Endometrial microvascular endothelial cells (primary cell): Measurements from ENCODE around the gene FZD4. TPM values are rescaled to one million over a fixed set of nuclear protein-coding genes. Genes with fewer than 3 reads are reported as not detected.

Experiments
- in situ Hi-C: cut with HindIII; loops from 2 replicates; pipeline ENCODE4 v1.10.0; 2017; ENCODE audit warnings: low sequenced_read_pairs, low pct_unique_long_range_greater_than_20kb; ENCODE audit errors: inconsistent ontology term
- total RNA-seq: library from RNA; depleted of rRNA; stranded (reverse); fragments of >200 nt; gene quantifications from one replicate; pipeline ENCODE4 v1.2.3, GENCODE V29; 2015; ENCODE audit errors: inconsistent ontology term

The FZD4 gene
- total RNA-seq, 1 donor from 2014 or later: 127 TPM

GRCh38 chr11:86941077-86941870, 13.9 kb downstream of the FZD4 start:
- in situ Hi-C loops: loop anchor here (25.0 kb wide), 1 partner anchor 371 kb away; no protein-coding TSS in a partner anchor

DNA sequence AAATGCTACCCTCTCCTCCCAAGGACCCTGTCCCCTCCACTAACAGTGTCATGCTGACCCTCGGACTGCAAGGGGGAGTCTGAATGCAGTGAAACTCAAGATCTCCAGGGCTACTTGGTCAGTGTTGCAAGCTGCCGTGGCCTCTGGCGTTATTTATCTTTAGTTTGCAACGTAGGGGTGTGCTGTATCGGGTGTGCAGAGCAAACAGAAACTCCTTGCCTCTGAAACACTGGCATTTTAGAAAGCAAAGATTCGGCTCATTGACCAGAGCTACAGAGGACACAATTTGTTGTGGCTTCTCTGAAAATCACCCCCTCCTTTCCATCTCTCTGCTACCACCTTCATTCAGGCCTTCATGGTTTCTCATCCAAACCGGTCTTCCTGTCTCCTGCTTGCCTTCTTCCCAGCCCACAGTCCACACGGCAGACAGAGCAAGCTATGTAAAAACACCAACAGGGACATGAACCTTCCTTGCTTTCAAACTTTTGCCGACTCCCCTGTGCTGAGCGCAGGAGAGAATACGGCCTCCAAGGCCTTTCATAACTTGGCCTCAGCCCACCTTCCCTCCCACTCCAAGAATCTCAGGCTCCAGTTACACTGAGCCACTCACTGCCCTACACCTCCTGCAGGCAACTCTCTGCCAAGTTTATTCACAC, 14.9 kb downstream of the FZD4 start:
- in situ Hi-C loops: loop anchor here (25.0 kb wide), 1 partner anchor 372 kb away; no protein-coding TSS in a partner anchor

DNA sequence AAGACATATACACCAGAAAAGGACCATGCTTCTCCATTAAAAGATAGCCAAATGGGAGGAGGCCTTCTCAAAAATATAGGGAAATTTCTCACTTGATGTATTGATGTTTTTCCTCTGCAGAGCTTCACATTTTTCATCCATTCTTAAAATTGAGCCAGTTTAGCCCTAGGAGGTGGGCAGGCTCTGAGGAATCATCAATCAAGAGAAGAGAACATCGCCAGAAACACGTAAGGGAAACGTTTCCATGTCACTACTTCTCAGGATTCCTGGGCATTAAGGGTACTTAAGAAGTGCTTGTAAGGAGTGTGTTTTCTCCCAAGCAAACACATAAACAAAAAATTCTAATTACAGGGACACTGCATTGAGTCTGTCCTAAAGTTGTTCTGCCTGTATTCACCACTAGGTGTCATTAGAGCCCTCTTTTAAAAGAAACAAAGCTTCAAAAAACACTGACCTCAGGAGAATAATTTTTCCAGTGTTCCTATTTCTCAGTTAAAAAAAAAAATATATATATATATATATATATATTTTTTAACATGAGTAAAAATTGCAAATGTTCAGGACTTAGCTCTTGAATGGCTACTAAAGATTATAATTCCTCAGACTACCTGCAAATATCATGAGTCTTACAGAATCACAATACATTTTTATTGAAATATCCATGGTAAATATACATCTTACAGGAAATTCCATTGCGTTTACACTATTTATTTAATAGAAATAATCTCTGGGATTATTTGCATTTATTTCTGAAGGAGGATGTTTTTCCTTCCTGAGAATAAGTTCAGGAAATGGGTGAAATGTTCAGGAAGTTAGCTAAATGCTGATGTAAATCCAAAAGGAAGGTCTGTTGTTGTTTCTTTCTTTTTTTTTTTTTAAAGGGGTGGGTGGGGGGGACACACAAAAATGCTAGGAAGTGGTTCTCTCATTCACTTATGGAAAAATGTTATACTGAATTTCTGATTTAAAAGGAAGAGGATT, 16.0 kb downstream of the FZD4 start:
- in situ Hi-C loops: loop anchor here (25.0 kb wide), 1 partner anchor 373 kb away; no protein-coding TSS in a partner anchor

DNA sequence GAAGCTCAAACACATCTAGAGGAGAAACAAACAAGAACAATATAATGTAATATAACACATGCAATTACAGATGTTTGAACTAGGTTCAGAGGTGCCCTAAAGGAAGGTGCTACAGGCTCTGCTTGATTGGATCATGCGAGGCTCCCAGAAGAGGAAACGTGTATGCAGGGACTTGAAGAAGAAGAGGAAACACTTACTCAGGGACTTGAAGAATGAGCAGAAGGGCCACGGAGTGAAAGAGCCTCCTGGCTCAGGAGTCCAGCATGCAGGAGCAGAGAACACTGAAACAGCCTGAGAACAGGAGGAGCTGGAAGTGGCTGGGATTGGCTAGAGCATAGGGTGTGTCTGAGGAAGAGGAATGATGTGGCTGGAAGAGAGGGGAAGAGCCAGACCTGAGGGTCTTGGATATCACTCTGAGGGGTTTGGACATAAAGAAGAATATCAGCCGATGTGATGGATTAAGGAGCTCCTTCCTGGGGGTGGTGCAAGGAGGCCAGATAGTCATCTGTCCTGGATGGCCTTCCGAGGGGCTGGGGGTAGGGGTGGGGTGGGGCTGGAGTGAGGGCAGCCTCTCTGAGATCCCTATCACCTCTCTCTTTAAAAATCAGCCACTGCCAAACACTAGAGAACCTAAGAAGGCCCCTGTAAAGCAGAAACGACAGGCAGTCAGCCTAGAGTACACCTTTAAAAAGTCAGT, 16.8 kb downstream of the FZD4 start:
- in situ Hi-C loops: loop anchor here (25.0 kb wide), 1 partner anchor 374 kb away; no protein-coding TSS in a partner anchor

GRCh38 chr11:86937193-86937806, 17.9 kb downstream of the FZD4 start:
- in situ Hi-C loops: loop anchor here (25.0 kb wide), 1 partner anchor 375 kb away; no protein-coding TSS in a partner anchor

DNA sequence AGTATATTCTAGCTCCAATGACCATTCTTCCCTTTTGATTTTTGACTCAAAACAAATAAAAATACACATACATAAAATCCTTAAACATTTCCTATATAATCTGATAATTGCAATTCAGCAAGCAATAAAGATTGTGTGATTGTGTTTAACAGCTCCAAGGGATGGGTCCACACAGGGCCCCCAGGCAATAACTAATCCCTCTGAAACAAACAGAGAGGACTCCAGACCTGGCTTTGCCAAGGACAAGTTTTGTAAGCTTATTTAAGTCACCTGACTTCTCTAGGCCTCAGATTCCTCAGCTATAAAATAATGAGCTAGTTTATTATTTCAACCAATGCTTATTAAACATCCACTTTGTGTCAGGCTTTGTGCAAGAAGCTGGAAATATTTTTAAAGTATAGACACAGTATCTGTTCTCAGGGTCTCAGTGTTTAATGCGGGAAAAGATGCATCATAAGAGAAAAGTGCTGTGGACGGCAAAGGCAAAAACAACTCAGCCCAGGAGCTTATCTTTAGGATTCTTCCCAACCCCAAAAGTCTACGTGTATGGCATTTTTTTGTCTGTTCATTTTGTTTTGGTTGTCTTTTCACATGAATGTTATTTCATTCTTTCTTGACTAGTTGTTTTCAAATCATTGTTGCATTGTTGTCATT, 20.1 kb downstream of the FZD4 start:
- in situ Hi-C loops: loop anchor here (25.0 kb wide), 1 partner anchor 377 kb away; no protein-coding TSS in a partner anchor

GRCh38 chr11:86934582-86934900, 20.7 kb downstream of the FZD4 start:
- in situ Hi-C loops: loop anchor here (25.0 kb wide), 1 partner anchor 378 kb away; no protein-coding TSS in a partner anchor

GRCh38 chr11:86933891-86934581, 21.2 kb downstream of the FZD4 start:
- in situ Hi-C loops: loop anchor here (25.0 kb wide), 1 partner anchor 378 kb away; no protein-coding TSS in a partner anchor

DNA sequence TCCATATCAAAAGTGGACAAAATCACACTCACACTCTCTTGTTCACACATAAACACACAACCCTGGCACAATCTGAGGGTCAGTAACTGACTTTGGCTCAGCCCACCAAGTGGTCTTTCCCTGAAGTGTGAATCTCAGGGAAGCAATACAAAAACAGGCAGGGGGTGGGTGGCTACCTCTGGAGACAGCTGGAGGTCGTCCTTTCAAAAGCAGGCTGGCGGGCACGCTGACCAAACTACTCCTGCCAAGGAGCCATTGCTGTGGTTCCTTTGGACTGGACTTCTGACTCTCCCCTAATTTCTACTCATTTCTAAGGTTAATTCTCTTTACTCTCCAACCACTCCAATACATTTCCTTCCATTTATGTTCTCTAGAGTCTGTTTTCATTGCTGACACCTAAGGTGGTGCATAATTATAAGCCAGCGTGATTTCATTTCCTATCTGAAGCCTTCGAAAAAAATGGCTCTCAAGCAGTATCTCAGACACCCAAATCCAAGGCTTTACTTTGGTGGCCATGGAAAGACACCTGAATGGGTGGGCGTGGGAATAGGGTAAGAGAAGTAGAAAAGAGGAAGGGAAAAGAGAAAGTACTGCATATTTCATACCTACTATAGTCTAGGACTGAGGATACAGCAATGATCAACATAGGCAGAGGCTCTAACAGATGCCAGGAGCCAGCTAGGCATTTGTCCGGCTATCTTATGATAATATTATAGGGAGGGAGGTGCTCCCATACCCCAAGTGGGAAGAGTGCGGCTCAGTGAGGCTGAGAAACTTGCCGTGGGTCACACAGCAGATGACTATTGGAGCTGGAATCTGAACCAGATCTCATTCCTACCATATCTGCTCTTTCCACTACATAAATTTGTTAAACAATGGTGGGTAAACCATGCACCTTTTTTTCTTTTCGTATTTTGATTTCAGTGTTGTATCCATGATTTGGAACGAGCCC, 22.0 kb downstream of the FZD4 start:
- in situ Hi-C loops: loop anchor here (25.0 kb wide), 1 partner anchor 379 kb away; no protein-coding TSS in a partner anchor

DNA sequence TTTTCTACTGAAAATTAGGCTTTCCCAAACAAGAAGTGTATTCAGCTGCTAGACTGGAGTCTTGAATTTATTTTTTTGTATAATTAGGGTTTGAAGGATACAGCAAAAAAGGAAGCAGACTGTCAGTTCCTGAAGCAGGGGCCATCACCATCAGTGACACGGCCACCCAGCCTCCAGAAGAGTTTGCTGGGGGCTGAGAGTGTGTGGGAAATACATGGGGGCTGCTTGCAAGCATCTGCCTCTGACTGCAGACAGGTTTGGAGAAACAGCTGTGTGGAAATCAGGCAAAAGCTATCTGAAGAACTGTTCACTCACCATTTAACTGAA, 23.0 kb downstream of the FZD4 start:
- in situ Hi-C loops: loop anchor here (25.0 kb wide), 1 partner anchor 380 kb away; no protein-coding TSS in a partner anchor

DNA sequence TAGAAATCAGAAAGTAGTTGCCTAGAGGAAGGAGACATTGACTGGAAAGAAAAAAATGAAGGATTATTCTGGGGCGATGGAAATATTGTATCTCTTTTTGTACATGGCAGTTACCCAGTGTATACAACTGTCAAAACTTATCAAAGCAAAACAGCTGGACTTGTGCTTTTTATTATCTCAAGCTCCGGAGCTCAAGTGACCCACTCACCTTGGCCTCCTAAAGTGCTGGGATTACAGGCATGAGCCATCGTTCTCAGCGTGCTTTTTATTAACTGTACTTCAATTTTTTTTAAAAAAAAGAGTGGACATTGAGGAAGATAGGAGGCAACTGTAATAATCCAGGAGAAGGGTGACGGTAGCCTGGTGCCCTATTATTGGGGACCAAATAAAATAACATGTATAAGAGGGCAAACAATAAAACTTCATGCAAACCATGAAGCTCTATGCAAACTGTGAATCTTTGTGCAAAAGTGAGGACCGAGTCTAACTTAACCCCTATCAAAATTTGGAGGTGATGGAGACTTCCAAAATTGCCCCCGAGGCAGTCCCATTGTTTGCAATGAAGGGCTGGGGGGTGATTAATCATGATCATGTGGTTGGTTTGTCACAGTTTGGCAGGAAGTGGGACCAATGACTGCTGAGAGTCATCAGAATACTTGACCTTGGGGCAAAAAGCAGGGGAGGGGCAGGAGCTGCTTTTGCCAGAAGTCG, 23.5 kb downstream of the FZD4 start:
- in situ Hi-C loops: loop anchor here (25.0 kb wide), 1 partner anchor 381 kb away; no protein-coding TSS in a partner anchor

- in situ Hi-C loops: loop anchor here (25.0 kb wide), 1 partner anchor 381 kb away; no protein-coding TSS in a partner anchor
These were observed 24.1 kb downstream of the FZD4 start for GRCh38 chr11:86930957-86931547.

GRCh38 chr11:86926975-86927374, 28.2 kb downstream of the FZD4 start:
- in situ Hi-C loops: loop anchor here (25.0 kb wide), 1 partner anchor 385 kb away; no protein-coding TSS in a partner anchor

DNA sequence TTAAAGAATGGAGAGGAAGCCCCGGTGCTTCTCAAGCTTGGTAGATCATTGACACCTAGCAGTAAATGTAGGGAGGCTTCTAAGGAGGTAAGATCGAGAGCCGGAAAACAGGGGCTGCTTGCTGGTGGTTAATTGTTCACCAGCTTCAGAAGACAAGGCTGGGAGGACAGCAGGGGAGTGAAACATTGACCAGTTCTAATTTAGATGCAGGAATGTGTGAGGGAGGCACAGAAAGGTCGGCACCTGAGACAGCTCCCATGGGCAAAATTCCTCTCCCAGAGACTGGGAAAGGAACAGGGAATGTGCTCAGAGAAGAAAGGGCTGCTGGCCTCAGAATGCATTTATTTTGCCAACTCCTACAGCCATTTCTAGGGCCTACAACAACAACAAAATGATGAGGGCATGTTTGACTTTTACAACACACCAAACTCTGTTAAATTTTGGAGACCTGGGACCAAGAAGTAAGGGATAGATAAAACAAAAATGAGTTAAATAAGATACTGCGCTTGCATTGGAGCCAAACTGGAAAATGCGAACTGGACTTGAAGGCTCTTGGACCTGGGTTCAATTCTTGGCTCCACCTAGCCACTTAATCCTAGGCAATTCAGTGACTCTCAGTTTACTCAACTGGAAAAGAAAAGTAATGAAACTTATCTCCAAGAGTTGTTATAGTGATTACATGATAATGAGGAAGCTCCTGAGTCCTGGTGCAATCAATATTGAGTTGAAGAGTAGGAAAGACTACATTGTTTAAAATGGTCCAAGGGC, 31.0 kb downstream of the FZD4 start:
- in situ Hi-C loops: no loop called here
